ENCODE measurements around the gene CTTN.

Gene CTTN

DNA sequence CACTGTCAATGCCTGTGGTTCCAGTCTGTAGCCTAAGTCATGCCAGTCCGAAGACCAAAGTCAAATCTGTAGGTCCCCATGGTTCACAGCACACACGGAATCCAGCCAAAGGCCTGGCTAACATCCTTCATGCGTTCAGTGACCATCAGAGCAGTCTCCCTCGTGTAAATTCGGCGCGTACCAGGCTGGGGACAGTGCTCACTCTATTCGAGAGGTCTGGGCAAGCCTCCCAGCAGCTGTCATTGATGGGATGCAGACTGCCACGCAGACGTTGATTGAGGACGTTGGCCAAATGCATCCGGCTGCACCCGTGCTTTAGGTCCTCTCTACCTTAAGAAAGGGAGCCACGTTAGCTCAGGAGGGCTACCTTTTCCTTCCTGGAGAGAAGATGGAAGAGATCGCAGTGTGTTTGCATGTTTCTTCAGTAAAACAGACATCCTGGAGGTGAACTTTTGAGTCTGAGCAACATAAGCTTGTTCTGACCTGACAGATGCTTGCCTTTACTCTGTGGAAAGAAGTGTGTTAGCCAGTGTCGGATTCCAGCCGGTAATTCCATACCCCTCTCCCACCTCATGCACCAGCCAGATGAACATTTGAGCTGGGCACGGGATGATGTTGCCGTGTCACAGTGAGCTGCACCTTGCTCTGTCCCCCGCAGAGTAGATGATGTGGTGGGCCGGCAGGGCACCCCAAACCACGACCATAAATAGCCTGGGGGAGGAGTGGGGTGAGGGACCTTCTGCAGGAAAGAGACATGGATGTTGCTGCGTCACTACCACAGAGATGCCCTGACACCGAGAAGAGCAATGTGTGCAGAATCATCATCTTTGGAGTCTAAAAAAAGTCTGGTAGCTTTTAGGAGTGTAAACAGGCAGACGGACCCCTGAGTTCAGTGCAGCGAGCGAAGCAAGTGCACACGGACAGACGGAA, 12.2 kb downstream of the CTTN start:
- no peak for DNase-seq

DNA sequence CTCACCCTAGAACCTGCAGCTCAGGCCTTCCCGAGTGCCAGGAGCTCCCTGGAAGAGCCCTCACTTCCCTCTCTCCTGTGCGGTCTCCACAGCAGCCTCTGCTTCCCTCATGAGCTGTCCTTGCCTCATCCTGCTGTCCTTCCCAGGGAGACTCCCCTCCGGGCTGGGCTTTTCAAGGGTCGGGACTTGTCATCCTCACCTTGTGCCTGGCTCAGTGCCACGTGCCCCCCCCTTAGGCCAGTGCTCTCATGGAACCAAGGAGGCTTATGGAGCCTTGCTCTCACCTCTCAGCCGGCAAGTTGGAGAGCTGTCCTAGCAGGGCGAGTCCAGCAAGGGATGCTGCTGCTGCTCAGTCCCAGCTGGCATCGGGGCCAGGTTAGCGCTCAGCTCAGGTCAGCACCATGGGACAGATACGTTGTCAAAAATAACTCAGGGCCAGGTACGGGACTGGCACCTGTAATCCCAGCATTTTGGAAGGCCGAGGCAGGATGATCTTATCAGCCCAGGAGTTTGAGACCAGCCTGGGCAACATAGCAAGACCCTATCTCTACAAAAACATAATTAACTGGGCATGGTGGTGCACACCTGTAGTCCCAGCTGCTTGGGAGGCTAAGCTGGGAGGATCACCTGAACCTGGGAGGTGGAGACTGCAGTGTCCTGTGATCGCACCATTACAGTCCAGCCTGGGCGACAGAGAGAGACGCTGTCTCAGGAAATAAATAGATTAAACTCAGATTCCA, 13.6 kb downstream of the CTTN start:
- DNase-seq, result no peak

DNA sequence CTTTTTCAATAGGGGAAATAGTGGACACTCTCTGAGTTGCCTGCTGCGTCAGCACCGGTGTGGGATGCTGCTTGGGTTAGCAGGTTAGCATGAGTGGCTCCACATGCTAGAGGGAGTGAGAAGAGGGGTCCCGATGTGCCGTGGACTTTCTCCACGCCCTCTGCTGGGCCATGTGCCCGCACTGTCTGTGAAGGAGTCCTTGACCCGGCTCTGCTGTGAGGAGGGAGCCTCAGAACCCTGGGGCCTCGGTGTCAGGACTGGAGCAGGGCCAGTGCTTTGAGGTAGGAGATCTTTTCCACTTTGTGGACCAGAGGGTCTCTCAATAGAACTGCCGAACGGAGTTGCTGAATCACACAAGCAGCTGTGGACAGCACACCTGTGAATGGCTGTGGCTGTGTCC, 14.8 kb downstream of the CTTN start:
- no peak for DNase-seq

DNA sequence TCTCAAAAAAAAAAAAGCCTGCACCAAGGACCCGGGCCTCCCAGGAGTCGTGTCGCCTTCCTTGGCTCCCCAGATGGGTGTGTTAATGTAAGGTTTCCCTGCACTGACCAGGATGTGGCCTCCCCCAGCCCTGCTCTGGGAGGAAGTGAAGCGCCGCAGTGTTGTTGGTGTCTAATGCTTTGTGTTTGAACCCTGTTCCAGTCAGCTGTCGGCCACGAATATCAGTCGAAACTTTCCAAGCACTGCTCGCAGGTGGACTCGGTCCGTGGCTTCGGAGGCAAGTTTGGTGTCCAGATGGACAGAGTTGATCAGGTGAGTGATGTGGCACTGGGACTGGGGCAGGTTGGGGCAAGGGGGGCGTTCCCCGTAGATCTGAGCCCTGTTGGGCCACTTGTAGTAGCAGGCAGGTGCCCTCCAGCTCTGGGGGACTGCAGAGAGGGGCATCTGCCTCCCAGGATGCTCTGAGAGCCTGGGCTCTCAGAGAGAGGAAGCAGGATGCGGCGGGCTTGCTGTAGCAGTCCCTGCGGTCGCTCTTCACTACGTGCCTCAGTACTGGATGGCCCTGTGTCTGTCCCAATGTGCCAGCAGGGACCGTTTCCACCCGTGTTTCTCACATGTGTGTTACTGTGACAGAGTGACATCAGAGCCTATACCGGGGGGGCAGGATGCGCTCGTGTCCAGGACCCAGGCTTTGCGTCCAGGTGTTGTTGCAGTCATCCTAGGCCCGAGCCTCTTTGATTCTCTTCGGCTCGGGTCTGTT, 16.2 kb downstream of the CTTN start:
- DNase-seq, result no peak

DNA sequence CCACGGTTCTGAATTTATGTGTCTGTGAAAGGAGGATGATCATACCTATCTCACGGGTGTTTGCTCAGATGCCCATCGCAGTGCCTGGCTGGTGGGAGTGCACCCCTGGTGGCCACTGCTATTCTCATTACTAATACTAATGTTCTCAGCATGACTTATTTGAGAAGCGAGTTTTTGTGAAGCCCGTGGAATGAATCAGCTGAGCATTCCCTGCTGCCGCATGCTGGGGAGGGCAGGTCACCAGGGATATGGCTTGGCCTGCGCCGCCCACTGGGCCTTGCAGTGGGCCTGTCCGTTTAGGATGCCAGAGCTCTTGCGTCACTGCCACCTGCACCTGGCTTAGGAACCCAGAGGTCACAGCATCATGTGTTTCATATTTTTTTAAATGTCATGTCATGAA, 16.9 kb downstream of the CTTN start:
- DNase-seq, result no peak

DNA sequence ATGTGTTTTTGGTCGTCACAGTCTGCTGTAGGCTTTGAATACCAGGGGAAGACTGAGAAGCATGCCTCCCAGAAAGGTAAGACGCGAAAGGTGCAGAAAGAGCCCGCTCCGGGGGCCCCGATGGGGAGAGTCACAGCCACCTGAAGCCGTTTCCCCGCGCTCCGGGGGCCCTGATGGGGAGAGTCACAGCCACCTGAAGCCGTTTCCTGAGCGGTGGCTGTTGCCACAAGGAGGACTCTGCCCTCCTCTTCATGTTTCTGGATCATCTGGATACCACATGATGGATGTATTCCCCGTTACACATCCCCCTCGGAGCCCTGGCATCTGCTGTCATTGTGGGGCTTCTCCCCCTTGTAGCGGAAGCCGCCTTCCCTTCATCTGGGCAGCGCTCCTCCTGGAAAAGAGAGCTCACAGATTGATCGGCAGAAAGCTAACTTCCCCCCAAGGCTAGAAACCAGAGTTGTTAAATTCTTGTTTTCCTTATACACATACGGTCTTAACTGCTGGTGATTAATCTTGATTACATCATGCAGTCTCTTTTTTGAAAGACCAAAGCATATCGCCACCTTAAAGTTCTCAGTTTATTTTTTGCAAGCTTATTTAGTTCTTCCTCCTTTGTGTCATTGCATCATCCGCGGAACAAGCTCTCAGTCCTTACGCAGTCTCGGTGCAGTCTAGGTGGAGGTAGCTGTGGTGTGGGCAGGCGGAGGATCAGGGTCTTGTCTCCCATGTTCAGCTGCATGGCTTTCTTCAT, 17.5 kb downstream of the CTTN start:
- DNase-seq, result no peak

DNA sequence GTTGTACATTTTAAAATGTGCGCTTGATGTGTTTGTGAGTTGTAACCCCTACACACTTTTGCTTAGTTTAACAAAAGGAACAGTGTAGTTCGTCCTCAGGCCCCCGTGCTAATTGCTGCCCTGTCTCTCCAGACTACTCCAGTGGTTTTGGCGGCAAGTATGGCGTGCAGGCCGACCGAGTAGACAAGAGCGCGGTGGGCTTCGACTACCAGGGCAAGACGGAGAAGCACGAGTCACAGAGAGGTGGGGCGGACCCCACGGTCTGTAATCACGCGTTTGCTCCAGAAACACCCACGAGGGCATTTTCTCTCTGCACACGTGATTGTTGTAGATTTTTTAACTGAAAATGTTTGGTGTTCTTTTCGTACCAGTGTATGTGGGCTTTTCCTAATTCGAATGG, 18.6 kb downstream of the CTTN start:
- no peak for DNase-seq

DNA sequence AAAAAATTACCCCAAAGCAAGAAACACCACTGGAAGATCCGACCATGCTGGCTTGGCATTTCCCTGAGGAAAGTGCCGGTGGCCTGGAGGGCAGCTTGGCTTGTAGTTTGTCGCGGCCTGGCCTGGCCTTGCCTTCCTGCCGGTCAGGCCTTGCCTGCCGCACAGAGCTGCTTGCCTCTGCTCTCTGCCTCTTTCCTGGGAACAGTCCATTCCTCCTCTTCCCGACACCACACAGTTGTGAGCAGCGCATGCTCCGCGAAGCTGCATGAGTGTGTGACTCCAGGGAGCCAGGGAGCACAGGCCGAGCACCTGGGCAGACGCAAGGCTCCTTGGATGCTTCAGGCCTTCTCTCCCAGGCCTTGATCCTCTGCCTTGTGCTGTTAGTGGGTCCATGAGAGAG, 19.8 kb downstream of the CTTN start:
- DNase-seq, result no peak

DNA sequence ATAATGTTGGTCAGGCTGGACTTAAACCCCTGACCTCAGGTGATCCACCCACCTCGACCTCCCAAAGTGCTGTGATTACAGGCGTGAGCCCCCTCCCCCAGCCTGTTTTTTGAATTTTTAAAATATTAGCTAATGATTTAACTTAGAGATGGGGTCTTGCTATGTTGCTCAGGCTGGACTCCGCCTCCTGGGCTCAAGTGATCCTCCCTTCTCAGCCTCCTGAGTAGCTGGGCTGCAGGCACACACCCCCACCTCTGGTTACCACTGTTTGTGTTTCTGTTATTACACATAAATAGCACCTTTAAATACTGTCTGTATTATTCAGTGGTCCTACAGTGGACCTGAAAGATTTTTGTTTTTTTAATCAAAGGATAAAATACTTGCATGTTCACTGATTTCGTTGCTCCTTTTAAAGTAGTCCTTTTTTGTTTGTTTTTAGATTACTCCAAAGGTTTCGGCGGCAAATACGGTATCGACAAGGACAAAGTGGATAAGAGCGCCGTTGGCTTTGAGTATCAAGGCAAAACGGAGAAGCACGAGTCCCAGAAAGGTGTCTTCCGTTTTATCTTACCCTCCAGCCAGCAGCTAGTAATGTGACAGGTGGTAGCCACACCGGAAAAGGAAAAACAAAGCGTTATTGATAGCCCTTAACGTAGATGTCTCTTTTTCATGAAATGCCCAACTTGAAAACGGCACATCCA, 21.1 kb downstream of the CTTN start:
- no peak for DNase-seq

DNA sequence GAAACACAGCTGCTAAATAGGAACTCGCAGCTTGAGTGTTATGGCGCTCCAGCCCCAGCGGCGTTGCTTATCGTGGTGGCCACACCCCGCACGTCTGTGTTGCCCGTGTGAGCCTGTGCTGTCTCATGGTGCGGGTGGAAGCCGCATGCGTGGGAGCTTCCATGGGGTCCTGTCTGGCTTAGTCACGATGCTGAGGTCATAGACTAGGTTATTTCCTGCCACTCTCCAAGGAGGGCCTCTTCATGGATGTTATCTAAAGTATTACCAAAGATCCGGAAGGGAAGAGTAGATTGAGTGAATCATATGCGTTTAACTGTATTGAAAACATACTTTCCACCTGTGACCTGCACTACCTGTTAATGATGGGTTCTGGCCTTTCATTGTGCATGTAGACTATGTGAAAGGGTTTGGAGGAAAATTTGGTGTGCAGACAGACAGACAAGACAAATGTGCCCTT, 21.7 kb downstream of the CTTN start:
- DNase-seq, result no peak

DNA sequence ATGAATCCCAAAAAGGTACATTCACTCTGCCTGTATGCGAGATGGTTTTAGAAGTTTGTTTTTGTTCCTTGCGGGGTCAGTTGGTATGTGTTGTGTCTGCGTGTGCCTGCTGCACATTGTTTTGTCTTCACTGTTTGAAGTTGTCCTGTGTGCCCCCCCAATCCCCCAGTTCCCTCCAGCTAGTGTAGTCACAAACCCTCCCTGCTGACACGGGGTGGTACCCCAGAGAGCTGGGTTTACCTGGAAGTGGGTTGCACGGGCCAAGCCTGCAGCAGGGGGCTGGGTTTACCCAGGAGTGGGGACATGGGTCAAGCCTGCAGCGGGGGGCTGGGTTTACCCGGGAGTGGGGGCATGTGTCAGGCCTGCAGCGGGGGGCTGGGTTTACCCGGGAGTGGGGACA, 22.2 kb downstream of the CTTN start:
- no peak for DNase-seq

DNA sequence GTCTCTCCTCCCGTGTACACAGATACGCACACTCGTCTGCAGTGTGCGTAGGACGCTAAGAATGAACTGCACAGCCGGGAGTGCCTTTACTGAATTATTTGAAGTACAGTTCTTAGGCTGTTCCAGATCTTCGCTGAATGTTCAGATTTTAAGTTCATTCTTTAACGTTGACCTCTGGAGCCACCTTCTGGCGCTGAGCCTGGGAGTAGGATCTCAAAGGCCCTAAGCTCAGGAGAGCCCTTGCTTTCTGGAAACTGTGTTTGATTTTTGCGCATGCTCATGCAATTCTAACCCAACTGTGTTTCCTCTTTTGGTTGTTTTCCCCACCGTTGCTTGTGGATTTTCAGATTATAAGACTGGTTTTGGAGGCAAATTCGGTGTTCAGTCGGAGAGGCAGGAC, 22.8 kb downstream of the CTTN start:
- DNase-seq, result no peak

DNA sequence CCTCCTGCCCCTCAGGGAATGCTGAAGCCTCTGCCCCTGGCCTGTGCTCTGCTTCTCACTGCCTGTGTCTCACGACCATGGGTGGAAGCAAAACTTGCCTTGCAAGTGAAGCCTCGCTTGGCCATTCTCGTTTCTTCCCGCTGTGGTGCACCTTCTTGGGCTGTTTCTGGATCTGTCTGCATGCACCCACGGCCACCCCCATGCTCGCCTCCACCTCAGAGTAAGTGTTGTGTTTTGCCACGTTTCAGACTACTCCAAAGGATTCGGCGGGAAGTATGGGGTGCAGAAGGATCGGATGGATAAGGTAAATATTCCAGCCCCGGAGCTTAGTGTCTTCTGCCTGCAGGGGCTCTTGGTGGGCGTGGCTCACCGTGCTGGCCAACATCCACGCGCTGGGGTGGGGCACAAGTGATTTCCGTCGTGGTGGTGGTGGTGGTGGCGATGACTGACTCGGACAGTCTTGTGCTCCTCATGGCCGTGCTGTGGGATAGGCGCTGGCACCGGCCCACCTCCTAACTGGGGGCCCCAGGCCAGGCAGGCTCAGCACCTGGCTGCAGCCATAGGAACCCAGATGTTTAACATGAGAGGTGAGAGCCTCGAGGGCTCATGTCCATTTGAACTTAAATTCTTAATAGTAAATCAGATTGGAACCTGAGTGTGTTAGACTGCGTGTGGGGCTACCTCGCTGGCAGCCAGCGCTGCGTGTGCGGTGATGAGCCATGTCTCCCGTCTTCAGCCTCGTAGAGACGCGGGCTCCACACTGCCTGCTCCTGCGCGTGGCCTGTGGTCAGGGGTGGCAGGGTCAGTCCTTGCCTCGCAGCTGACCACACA, 24.6 kb downstream of the CTTN start:
- no peak for DNase-seq

DNA sequence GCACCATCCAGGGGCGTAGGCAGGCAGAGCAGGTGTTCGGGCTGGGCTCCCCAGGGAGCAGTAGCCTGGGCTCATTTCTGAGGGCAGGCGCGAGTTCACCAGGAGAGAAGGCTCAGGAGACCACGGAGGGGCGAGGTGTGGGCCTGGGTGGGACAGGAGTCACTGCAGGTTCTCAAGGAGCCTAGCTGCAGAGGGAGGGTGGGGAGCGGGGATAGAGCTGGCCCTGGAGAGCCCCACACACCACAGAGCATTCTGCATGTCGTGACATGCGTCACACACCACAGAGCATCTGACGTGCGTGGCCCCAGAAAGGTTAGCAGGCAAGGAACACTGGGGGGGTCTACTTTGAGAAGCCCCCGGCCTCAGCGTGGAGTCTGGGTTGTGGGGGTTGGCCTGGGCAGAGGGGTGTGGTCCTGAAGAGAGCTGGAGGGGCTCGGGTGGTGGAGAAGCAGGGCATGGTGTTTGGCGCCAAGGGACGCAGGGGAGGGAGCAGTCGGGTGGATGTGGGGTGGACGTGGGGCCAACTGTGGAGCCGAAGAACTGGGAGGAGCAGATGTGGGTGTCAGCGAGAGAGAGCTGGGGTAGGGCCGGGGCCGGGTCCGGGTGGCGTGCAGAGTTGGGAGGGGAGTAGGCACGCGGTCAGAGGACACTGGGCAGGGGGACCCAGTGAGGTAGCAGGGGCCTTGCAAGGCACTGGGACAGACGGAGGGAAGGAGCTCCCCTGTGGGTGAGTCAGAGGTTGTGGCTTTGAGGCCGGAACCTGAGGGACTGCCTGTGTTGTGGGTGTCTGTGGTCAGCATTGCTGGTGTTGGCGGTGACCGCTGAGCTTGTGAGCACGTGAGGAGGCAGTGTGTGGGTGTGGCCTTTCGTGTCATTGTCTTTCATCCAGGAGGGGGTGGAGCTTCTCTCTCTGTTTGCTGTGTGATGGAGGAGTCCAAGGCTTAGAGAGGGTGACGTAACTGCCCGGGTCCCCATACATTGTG, 25.5 kb downstream of the CTTN start:
- no peak for DNase-seq

DNA sequence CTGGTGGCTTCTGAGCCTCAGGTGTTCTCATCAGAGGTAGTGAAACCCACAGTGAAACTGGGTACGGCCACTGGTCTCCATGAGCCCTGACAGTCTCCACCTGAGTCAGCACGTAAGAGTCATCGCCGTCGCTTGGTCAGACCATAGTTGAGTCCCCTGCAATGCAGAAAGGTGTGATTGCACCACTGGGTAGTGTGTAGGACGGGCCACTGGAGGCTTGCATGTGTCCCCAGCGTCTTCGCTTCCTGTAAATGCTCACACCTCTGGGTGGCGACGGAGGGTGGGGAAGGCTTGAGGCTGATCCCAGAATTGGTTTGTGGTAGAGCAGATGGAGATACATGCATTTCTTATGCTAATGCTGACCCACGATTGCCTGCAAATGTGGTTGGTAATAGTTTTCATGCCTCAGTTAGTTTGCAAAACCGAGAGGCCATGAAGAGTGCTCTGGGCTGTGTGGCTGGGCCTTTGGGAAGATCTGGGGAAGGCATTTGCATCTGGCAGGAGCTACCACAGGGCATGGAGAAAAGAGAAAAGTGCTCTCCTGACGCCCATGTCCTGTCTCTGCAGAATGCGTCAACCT, 26.5 kb downstream of the CTTN start:
- DNase-seq, result no peak

DNA sequence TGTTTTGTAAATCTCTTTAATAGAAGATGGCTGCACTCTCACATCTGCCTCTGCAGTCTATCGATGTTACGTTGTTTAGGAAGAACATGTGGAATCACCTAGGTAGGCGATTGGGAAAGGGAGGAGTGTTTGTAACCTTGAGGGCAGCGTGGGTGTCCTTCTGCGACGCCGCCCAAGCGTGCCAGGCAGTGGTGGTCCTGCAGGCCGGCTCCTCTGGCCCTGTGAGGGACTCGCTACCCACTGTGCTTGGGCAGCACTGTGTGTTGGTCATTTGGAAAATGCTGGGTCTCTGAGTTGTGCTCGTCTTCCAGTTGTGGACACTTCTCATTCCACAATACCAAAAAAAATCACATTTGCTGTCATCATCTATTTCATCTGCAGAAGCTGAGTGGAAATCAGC, 29.1 kb downstream of the CTTN start:
- DNase-seq, result no peak

DNA sequence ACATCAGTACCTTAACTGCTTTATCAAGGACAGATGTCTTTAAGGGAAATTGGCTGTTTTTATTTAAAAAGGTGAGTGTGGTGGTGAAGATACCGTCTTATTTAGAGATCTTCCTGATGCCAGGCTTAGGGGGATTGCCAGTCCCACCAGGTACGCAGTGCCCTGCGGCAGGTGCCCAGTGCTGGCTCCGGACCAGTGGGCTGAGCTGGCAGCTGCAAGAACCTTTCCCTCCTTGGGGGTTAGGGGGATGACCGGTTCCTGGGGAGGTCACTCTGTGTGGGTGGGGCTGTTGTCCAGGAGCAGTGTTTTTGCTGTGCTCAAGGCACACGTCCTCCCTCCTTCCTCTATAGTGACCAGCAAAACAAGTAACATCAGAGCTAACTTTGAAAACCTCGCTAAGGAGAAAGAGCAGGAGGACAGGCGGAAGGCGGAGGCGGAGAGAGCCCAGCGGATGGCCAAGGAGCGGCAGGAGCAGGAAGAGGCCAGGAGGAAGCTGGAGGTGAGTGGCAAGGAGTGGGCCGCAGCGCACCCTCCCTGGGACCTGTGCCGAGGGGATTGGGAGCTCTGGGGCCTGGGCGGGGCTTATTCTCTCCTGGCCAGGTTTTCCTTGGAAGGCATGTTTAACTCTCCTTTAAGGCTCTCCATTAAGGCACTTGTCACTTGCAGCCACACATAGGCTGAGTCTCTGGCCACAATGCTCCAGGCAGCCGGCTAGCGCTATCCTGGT, 30.5 kb downstream of the CTTN start:
- DNase-seq, result no peak

DNA sequence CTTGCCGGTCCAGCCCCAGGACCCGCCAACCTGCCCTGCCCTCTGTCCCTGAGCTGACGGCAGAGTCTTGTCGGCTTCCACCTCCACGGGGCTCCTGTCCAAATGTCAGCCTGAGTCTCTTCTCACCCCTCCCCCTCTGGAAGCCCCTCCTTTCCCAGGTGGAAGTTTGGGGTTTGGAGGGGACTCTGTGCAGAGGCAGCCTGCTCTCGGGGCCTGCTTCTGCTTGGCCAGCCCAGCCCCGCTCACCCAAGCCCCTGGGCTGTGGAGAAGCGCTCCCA, 31.0 kb downstream of the CTTN start:
- no peak for DNase-seq
